NCI-H2171 (cell line): ENCODE measurements around the gene FBXW7.

ENCODE experiments used
- DNase-seq: peaks from one replicate; lab custom pipeline; 2025; lab: John Stamatoyannopoulos, UW

Gene FBXW7

GRCh38 chr4:152427981-152428380, 107.9 kb downstream of the FBXW7 start:
- DNase-seq, result no peak

DNA sequence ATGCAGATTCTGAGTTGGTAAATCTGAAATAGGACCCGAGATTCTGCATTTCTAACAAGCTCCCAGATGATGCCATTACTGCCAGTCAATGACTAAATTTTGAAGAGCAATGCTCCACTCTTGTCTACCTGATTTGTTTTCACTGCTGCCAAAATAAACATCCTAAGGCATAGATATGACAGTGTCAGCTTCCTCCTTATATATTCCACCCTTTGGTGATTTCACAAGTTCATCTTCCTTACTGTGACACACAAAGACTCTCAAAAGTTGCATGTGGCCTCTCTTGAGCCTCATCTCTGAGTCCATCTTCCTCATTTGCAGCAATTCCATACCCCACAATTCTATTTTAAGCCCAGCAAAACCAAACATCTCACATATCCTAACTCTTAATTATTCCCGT, 110.9 kb downstream of the FBXW7 start:
- no peak for DNase-seq

DNA sequence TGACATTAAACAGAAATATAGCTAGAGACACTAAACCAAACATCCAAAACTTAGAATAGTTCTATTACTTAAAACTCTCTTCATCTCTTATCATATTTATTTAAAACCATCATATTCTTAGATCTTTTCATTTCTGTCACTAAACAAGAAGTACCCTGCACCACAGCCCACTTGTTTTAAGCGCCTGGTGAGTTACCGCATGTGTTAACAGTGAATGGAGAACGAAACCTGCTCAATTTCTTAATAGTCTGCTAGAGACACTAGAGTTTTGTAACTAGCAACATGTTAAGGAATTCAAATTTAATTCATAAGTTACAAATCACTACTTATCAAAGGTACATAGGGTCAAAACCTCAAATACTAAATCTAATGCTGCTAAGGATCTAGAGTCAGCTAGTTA, 111.5 kb downstream of the FBXW7 start:
- DNase-seq, result no peak

- no peak for DNase-seq
Measured at GRCh38 chr4:152422817-152423320, 113.0 kb downstream of the FBXW7 start.

DNA sequence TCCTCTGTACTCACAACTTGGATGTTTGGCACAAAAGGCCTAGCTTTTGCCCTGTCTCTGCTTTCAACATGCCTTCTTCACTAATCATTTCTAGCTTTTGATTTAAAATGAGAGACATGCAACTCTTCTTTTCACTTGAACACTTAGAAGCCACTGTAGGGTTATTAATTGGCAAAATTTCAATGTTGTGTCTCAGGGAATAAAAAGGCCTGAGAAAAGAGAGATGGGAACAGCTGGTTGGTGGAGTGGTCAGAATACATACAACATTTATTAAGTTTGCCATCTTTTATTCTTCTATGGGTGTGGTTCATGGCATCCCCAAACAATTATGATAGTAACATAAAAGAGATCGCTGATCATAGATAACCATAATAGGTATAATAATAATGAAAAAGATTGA, 114.3 kb downstream of the FBXW7 start:
- DNase-seq, result no peak

DNA sequence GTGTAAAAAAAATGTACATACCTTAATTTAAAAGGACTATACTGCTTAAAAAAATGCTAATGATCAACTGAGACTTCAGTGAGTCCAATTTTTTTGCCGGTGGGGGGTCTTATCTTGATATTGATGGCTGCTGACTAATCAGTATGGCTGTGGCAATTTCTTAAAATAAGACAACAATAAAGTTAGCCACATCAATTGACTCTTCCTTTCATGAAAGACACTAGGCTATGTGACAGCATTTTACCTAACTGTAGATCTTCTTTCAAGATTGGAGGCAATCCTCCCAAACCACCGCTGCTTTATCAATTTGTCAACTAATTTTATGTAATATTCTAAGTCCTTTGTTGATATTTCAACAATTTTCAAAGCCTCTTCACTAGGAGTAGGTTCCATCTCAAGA, 116.1 kb downstream of the FBXW7 start:
- no peak for DNase-seq

DNA sequence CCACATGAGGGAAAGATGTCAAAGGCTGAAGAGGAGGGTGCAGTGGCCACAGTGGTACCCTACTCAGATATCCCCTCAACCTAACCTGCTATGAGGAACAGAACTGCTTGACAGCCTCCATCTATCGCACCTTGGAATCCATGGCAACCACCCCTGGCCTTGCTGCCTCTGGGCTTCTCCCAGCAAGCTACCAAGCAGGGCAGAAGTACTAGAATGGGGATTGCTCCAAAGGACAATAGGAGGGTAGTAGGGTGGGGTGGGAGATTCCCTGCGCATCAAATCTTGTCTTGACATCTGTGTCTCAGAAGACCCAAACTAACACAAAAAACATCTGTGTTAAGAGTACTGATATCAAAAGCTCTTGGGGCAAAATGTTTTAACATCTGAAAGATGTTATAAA, 118.2 kb downstream of the FBXW7 start:
- no peak for DNase-seq

GRCh38 chr4:152415980-152416379, 119.9 kb downstream of the FBXW7 start:
- no peak for DNase-seq

DNA sequence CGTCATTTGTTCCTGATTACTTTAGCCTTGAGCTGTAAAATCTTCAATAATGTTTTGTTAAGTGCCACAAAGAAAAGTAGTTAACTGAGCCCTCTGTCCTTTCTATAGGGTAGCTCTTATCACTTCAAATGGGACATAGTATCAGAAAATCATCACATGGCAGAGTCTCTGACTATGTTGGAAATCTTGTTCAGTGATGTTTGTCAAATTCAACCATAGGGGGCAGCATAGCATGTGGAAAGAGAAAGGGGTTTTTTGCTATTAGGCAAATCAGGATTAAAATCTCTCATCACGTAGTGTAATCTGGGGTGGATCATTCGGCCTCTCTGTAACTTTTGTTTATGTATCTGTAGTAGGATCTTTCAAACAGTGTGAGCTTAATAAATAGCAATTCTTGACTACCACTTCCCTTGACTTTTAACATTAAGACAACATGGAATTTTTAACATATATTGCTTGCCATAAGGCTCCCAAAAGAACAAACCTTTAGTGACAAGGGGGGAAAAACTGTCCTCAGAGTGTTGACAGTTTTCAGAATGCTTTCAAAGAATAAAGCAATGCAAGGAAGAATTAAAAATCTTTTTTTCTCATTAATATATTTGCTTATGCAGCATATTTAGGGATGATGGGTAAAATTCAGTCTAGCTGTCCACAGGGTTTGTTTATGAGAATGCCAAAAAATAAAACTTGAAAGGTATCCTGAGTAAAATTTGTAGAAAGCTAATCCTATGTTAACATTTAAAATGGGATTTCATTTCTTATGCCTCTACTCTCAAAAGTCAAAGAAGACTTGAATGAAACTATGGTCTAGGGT, 127.2 kb downstream of the FBXW7 start:
- no peak for DNase-seq

GRCh38 chr4:152401424-152401823, 134.5 kb downstream of the FBXW7 start:
- DNase-seq, result no peak

DNA sequence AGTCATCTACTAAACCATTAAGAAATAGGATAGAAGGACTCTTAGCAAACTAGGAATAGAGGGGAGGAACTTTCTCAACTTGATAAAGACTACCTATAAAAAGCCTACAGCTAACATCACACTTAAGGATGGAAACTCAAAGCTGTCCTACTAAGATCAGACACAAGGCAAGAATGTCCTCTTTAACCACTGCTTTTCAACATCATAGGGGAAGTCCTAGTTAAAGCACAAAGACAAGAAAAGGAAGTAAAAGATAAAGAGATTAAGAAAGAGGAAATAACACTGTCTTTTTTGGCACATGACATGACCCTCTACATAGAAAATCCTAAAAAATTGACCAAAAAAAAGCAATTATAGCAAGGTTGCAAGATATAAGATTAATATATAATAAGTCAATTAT, 136.6 kb downstream of the FBXW7 start:
- no peak for DNase-seq

DNA sequence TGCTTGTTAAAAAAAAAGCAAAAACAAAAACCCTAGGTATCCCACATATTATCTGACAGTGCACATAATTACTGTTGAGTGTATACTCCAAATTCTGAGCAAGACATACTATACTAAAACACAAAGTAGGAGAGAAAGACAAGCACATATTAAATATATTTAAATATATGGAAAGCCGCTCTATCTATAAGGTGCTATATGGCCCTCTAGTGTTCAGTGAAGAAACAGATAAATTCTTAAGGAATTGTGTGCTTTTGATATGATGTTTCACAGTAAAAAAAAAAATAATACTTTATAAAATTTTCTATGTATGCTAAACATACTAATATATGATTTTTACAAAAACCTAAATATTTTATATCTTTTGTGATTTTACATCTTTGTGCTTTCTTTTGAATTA, 137.8 kb downstream of the FBXW7 start:
- DNase-seq, result no peak

DNA sequence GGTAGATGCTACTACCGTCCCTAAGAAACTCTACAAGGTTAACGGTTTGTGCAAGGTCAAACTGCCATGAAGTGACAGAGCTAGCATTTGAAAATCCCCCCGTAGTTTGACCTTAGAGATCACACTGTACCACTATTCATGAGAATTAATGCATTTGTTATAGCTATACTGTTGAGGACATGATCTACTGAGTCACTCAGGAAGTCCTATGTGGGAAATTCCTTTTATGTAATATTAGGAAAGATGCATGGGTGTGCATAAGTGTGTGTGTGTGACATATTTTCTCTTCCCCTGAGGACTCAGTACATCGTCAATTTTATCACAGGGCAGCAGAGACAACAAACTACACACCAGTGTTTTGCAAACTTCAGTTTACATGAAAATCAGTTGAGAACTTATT, 141.1 kb downstream of the FBXW7 start:
- DNase-seq, result no peak

GRCh38 chr4:152392079-152392478, 143.8 kb downstream of the FBXW7 start:
- no peak for DNase-seq

GRCh38 chr4:152390216-152390615, 145.7 kb downstream of the FBXW7 start:
- no peak for DNase-seq

- no peak for DNase-seq
Measured at GRCh38 chr4:152389359-152389758, 146.5 kb downstream of the FBXW7 start.

DNA sequence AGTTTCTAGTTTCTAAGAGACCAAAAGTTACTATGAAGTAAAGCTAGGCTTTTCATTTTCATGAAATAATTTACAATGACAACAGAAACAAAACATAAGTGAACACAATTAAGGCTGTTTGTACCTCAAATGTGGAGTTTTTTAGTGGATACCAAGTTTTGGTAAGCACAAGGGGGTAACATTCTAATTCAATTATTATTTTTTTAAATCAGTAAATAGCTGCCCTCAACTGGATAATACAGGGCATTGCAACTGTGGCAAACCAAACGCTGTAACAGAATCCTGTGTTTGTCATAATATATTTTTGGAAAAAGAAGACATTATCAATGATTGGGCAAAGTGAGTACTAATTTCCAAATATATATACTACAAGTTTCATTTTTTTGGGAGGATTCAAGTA, 150.3 kb downstream of the FBXW7 start:
- no peak for DNase-seq

- no peak for DNase-seq
Measured at GRCh38 chr4:152382057-152382785, 153.7 kb downstream of the FBXW7 start.

- DNase-seq, result no peak
Measured at GRCh38 chr4:152380919-152381318, 155.0 kb downstream of the FBXW7 start.

DNA sequence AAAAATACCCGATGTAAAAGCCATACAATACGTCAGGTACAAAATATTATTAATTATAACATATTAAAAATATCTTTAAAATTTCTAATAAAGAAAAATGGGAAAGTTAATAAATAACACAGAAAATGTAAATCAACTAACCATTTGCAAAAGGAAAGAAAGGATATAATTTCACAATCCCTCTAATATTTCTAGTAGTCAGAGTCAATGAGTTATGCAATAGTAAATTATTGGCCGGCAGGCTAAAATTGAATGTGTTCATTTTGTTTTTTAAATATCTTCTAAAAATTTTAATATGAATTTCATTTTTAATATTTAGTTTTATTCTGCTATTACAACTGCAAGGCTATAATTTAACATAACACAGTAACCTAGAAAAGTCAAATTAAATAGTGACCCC, 155.7 kb downstream of the FBXW7 start:
- DNase-seq, result no peak

- no peak for DNase-seq
Measured at GRCh38 chr4:152374606-152375285, 161.1 kb downstream of the FBXW7 start.

DNA sequence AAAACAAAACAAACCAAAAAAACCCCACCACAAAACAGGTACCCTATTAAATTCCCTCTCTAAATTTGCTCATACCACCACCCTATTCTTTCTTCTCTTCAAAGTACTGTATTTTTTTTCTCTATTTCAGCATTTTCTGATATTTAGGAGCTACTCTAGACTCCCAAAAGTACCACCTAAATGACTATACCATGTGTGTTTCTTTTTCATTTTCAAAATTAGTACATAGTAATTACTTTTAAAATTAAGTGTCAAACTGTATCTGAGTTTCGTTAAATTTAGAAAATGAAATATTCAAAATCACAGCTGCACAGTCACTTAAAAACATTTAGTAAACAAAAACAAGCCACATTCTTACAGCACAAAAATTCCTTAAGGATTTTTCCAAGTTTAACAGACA, 161.7 kb downstream of the FBXW7 start:
- no peak for DNase-seq

DNA sequence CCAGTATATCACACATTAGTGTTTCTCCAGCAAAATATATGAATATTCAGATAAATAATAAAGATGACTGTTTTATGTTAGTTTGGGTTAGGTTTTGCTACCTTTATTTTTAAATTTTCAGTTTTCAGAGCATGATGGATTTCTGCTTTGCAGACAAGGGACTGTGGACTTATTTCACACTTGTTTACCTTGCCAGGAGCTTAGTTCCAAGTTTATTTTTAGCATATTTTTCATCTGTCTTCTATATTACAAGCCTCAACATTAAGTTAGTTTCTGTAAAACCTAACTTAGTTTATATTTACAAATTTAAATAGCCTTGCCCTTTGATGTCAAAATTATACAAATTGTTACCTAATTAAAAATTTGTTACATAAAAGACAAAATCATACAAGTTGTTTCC, 163.4 kb downstream of the FBXW7 start:
- no peak for DNase-seq
